NCI-H2081 (cell line): ENCODE results near the gene PCDHA6.
"Not testable (repeated sequence)": the region's sequence is repeated elsewhere in the genome, so short reads cannot be mapped to it uniquely, and the experiment has no call there.

Source experiments
- DNase-seq, 2 experiments: peaks; one replicate each; lab custom pipeline; 2025; lab: John Stamatoyannopoulos, UW

The PCDHA6 gene, protein sequence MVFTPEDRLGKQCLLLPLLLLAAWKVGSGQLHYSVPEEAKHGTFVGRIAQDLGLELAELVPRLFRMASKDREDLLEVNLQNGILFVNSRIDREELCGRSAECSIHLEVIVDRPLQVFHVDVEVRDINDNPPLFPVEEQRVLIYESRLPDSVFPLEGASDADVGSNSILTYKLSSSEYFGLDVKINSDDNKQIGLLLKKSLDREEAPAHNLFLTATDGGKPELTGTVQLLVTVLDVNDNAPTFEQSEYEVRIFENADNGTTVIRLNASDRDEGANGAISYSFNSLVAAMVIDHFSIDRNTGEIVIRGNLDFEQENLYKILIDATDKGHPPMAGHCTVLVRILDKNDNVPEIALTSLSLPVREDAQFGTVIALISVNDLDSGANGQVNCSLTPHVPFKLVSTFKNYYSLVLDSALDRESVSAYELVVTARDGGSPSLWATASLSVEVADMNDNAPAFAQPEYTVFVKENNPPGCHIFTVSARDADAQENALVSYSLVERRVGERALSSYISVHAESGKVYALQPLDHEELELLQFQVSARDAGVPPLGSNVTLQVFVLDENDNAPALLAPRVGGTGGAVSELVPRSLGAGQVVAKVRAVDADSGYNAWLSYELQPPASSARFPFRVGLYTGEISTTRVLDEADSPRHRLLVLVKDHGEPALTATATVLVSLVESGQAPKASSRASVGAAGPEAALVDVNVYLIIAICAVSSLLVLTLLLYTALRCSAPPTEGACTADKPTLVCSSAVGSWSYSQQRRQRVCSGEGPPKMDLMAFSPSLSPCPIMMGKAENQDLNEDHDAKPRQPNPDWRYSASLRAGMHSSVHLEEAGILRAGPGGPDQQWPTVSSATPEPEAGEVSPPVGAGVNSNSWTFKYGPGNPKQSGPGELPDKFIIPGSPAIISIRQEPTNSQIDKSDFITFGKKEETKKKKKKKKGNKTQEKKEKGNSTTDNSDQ

DNA sequence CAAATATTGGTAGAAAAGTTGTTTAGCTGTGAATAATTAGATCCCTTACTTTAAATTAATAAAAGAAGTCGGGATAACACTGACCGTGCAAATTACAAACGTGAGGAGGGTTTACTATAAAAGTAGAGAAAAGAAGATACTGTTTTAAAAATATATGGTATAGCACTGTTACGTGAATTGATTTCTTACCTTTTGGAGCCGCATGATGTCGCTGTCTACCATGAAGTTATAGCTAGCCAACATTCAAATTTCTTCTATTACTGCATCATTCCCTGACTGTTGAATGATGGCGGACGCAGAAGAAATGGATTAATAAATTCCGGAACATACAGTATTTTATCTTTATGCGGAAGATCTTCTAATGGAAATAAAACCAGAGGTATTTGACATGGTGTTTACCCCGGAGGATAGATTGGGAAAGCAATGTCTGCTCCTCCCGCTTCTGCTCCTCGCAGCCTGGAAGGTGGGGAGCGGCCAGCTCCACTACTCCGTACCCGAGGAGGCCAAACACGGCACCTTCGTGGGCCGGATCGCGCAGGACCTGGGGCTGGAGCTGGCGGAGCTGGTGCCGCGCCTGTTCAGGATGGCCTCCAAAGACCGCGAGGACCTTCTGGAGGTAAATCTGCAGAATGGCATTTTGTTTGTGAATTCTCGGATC is at the start of gene PCDHA6:
Gene PCDHA6 (plus strand): TSS at position 257 of the 658 bp plus-strand sequence. CDS start 132 bp downstream, at position 389.
- peak; percentile 53 to 64 for DNase-seq

DNA sequence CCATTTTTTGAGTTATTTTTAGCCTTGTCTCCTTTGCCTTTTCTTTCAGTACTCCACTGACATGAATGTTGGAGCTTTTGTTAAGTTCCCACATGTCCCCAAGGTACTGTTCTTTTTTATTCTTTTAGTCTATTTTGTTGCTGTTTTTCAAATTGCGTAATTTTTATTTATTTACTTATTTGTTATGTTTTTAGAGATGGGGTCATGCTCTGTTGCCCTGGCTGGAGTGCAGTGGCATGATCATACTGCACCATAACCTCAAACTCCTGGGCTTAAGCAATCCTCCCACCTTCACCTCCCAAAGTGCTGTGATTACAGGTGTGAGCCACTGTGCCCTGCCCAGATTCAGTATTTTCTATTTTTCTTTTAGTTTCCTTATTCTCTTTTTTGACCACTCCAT is 47.2 kb upstream of the PCDHA6 start:
- DNase-seq, result no peak

DNA sequence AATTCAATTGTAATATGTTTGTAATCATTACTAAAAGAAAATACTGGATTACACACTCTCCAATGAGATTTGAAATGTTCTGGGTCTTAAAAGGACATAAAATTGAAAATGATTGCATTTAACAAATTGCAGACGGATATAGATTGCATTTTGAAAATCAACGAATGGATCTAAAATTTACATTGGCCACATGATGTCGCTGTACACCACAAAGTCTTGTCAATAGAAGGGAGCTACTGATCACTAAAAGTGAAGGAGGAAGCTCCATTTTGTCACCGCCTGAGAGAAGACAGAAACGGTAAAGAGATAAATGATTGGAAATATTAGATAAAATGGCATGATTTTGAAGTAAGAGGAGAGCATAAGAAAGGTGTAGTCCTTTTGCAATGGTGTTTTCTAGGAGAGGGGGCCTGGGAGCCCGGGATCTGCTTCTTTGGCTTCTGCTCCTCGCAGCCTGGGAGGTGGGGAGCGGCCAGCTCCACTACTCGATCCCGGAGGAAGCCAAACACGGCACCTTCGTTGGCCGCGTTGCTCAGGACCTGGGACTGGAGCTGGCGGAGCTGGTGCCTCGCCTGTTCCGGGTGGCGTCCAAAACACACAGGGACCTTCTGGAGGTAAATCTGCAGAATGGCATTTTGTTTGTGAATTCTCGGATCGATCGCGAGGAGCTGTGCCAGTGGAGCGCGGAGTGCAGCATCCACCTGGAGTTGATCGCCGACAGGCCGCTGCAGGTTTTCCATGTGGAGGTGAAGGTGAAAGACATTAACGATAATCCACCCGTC is 41.7 kb upstream of the PCDHA6 start, which contains the start of gene PCDHA1:
Gene PCDHA1 (plus strand): TSS at position 236 of the 782 bp plus-strand sequence.
- DNase-seq, result peak; percentile 16 to 41

DNA sequence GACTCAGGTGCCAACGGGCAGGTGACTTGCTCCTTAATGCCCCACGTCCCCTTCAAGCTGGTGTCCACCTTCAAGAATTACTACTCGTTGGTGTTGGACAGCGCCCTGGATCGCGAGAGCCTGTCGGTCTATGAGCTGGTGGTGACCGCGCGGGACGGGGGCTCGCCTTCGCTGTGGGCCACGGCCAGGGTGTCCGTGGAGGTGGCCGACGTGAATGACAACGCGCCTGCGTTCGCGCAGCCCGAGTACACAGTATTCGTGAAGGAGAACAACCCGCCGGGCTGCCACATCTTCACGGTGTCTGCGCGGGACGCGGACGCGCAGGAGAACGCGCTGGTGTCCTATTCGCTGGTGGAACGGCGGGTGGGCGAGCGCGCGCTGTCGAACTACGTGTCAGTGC is 40.3 kb upstream of the PCDHA6 start:
- DNase-seq, result not testable (repeated sequence)

DNA sequence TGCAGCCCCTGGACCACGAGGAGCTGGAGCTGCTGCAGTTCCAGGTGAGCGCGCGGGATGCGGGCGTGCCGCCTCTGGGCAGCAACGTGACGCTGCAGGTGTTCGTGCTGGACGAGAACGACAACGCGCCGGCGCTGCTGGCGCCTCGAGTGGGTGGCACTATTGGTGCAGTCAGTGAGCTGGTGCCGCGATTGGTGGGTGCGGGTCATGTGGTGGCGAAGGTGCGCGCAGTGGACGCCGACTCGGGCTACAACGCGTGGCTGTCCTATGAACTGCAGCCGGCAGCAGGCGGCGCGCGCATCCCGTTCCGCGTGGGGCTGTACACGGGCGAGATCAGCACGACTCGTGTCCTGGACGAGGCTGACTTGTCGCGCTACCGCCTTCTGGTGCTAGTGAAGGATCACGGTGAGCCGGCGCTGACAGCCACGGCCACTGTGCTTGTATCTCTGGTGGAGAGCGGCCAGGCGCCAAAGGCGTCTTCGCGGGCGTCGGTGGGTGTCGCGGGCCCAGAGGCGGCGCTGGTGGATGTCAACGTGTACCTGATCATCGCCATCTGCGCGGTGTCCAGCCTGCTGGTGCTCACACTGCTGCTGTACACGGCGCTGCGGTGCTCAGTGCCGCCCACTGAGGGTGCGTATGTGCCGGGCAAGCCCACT is 39.8 kb upstream of the PCDHA6 start:
- not testable (repeated sequence) for DNase-seq

DNA sequence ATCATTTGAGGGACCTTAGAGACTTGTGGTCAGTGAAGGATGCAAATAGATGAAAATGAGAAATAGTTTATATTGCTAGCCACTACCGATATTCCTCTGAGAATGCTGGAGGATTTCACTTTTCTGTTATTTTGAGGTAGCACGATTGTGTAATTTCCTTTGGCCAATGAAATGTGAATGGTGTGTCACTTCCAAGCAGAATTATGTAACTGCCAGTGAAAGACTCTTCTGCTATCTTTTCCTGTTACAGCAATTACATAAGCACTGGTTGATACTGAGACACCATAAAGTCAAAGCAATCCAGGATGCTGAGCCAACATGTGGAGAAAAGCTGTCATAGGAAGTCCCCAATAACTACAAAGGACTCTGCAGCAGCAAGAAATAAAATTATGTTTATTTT is 36.7 kb upstream of the PCDHA6 start:
- no peak for DNase-seq

DNA sequence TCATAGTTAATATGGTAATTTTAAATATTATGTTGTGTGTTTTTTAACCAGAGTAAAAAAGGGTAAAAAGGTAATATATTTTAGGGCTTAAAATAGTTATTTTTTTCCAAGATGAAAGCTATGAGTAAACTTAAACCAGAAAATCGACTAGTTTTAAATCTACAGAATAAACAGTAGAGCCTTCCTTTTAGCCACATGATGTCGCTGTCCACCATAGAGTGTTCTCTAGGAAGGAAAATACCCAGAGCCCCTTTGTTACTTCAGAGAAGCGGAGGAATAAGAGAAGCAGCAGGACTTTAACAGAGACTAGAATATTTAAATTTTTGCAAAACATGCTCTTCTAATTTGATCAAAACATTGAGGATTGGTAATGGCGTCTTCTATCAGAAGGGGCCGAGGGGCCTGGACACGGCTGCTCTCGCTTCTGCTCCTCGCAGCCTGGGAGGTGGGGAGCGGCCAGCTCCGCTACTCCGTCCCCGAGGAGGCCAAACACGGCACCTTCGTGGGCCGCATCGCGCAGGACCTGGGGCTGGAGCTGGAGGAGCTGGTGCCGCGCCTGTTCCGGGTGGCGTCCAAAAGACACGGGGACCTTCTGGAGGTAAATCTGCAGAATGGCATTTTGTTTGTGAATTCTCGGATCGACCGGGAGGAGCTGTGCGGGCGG is 33.0 kb upstream of the PCDHA6 start, which contains the start of gene PCDHA2:
Gene PCDHA2 (plus strand): TSS at position 258 of the 664 bp plus-strand sequence.
- no peak for DNase-seq

DNA sequence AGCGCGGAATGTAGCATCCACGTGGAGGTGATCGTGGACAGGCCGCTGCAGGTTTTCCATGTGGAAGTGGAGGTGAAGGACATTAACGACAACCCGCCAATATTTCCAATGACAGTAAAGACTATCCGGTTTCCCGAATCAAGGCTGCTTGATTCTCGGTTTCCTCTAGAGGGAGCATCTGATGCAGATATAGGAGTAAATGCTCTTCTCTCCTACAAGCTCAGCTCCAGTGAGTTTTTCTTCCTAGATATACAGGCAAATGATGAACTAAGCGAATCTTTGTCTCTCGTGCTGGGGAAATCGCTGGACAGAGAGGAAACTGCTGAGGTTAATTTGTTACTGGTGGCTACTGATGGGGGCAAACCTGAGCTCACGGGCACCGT is 32.5 kb upstream of the PCDHA6 start:
- no peak for DNase-seq

DNA sequence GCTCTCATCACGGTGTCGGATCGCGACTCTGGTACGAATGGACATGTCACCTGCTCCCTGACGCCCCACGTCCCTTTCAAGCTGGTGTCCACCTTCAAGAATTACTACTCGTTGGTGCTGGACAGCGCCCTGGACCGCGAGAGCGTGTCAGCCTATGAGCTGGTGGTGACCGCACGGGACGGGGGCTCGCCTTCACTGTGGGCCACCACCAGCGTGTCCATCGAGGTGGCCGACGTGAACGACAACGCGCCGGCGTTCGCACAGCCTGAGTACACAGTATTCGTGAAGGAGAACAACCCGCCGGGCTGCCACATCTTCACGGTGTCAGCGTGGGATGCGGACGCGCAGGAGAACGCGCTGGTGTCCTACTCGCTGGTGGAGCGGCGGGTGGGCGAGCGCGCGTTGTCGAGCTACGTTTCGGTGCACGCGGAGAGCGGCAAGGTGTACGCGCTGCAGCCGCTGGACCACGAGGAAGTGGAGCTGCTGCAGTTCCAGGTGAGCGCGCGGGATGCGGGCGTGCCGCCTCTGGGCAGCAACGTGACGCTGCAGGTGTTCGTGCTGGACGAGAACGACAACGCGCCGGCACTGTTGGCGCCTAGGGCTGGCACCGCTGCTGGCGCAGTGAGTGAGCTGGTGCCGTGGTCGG is 31.6 kb upstream of the PCDHA6 start:
- DNase-seq, result not testable (repeated sequence)

DNA sequence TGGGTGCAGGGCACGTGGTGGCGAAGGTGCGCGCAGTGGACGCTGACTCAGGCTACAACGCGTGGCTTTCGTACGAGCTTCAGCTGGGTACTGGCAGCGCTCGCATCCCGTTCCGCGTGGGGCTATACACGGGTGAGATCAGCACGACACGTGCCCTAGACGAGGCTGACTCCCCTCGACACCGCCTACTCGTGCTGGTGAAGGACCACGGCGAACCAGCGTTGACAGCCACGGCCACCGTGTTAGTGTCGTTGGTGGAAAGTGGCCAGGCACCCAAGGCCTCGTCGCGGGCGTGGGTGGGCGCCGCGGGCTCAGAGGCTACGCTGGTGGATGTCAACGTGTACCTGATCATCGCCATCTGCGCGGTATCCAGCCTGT is 31.1 kb upstream of the PCDHA6 start:
- no peak for DNase-seq

DNA sequence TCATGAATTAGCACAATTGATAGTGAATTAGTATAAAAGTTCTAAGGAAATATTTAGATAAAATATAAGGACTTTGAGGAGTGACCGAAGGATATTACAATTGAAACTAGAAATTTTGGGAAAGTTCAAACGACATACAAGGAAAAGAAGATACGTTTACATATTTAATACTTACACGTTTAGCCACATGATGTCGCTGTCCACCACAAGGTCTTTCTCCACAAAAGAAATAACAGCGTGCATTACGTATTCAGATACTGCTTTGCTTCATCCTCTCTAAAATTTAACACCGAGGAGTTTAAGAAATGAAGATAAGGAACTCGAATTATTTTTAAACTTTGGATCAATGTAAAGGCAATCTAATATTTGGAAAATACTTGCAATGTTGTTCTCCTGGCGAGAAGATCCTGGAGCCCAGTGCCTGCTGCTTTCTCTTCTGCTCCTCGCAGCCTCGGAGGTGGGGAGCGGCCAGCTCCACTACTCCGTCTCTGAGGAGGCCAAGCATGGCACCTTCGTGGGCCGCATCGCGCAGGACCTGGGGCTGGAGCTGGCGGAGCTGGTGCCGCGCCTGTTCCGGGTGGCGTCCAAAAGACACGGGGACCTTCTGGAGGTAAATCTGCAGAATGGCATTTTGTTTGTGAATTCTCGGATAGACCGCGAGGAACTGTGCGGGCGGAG is 26.8 kb upstream of the PCDHA6 start, which contains the start of gene PCDHA3:
Gene PCDHA3 (plus strand): TSS at position 242 of the 678 bp plus-strand sequence.
- DNase-seq, result no peak

DNA sequence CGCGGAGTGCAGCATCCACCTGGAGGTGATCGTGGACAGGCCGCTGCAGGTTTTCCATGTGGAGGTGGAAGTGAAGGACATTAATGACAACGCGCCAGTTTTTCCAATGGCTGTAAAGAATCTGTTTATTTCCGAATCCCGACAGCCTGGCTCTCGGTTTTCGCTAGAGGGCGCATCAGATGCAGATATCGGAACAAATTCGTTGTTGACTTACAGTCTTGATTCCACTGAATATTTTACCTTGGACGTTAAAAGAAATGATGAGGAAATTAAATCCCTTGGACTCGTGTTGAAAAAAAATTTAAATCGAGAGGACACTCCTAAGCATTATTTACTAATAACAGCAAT is 26.3 kb upstream of the PCDHA6 start:
- DNase-seq, result no peak

DNA sequence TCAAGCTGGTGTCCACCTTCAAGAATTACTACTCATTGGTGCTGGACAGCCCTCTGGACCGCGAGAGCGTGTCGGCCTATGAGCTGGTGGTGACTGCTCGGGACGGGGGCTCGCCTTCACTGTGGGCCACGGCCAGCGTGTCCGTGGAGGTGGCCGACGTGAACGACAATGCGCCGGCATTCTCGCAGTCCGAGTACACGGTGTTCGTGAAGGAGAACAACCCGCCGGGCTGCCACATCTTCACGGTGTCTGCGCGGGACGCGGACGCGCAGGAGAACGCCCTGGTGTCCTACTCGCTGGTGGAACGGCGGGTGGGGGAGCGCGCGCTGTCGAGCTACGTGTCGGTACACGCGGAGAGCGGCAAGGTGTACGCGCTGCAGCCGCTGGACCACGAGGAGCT is 25.4 kb upstream of the PCDHA6 start:
- not testable (repeated sequence) for DNase-seq

DNA sequence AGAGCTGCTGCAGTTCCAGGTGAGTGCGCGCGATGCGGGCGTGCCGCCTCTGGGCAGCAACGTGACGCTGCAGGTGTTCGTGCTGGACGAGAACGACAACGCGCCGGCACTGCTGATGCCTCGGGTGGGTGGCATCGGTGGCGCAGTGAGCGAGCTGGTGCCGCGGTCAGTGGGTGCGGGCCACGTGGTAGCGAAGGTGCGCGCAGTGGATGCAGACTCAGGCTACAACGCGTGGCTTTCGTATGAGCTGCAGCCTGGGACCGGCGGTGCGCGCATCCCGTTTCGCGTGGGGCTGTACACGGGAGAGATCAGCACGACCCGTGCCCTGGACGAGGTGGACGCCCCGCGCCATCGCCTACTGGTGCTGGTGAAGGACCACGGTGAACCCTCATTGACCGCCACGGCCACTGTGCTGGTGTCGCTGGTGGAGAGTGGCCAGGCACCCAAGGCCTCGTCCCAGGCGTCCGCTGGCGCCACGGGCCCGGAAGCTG is 24.9 kb upstream of the PCDHA6 start:
- DNase-seq, result no peak

DNA sequence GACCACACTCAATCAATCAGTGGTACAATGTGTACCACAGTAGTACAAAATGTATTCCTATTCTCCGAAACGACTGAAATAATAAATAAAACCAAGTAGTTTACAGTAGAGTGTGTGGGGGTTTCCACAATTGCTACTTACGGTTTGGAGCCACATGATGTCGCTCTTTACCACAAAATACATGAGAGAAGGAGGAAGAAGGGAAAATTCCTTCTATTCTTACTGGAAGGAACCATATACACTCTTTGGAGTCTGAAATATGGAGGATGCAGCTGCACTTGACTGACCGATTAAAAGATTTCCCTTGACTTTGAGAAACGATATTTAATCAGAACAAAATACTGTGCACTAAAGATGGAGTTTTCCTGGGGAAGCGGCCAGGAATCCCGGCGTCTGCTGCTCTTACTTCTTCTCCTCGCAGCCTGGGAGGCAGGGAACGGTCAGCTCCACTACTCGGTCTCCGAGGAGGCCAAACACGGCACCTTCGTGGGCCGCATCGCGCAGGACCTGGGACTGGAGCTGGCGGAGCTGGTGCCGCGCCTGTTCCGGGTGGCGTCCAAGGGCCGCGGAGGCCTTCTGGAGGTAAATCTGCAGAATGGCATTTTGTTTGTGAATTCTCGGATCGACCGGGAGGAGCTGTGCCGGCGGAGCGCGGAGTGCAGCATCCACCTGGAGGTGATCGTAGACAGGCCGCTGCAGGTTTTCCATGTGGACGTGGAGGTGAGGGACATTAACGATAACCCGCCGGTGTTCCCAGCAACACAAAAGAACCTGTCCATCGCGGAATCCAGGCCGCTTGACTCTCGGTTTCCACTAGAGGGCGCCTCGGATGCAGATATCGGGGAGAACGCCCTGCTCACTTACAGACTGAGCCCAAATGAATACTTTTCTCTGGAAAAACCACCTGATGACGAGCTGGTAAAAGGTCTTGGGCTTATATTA is 20.7 kb upstream of the PCDHA6 start, which contains the start of gene PCDHA4:
Gene PCDHA4 (plus strand): TSS at position 235 of the 942 bp plus-strand sequence.
- DNase-seq, result no peak

DNA sequence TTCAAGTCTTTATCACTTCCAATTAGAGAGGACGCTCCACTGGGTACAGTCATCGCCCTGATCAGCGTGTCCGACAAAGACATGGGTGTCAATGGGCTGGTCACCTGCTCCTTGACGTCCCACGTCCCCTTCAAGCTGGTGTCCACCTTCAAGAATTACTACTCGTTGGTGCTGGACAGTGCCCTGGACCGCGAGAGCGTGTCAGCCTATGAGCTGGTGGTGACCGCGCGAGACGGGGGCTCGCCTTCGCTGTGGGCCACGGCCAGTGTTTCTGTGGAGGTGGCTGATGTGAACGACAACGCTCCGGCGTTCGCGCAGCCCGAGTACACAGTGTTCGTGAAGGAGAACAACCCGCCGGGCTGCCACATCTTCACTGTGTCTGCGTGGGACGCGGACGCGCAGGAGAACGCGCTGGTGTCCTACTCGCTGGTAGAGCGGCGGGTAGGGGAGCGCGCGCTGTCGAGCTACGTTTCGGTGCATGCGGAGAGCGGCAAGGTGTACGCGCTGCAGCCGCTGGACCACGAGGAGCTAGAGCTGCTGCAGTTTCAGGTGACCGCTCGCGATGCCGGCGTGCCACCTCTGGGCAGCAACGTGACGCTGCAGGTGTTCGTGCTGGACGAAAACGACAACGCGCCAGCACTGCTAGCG is 19.4 kb upstream of the PCDHA6 start:
- DNase-seq, result not testable (repeated sequence)

DNA sequence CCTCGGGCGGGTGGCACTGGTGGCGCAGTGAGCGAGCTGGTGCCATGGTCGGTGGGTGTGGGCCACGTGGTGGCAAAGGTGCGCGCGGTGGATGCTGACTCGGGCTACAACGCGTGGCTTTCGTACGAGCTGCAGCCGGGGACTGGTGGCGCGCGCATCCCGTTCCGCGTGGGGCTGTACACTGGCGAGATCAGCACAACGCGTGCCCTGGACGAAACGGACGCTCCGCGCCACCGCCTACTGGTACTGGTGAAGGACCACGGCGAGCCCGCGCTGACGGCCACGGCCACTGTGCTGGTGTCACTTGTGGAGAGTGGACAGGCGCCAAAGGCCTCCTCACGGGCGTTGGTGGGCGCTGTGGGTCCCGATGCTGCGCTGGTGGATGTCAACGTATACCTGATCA is 18.9 kb upstream of the PCDHA6 start:
- DNase-seq, result no peak
